AG08396 (cell line): Measurements from ENCODE around the gene CCR5AS.

ENCODE experiments used
- DNase-seq: peaks from one replicate; pipeline ENCODE4 v3.0.0; 2012; ENCODE audit warnings: low spot score, mixed read lengths

CCR5AS gene

DNA sequence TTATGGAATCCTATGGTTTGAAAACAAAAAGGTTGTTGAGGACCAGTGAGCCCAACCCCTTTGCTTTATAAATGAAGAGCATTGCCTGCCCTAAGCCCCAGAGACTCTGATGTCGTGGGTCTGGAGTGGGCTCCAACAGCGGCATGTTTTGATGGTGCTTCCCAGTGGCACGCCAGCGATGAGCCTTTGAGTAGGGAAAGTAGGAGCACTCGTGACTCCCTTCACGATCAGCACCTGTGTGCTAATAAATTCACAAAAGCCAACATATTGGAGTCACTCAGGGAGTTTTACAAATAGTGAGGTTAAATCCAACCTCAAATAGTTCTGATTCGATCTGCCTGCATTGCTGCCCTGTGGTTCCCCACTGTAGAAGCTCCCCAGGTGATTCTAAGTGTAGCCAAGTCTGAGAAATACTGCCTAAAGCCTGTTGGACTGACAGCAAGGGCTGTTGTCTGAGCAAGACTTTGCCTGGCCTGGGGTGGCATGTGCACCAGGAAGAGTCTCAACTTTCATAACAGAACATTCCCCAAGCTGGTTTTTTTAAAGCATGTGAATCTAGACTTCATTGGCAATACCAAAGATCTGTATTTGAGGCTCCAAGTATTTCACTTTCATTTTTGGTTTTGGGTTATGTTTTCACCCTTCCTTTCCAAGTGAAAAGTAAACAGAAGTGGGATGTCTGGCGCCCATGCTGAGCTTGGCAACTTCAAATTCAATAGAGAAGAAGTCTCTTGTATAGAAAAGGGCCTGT lies 26.2 kb downstream of the CCR5AS start:
- no peak for DNase-seq

DNA sequence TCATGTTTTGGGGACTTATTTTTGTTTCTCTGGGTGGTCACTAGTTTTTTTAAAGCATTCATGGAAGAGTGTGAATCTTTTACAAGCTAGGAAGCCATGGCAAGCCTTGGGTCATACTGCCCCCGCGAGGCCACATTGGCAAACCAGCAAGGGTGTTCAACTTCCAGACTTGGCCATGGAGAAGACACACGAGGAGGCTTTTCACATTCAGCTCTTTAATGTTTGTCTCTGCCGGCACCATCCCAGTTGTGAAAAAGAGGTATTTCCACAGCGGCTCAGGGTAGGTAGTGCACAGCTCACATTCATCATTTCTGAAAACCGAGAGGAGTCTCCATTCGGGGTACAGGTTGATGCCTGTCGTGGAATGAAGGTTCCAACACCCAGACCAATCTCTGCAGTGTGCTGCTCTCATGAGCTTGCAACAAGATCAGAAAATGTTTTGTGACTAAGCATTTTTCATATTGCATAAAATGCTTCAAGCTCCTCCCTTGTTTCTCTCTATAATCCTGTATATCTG lies 28.4 kb downstream of the CCR5AS start:
- peak; percentile 69 for DNase-seq

DNA sequence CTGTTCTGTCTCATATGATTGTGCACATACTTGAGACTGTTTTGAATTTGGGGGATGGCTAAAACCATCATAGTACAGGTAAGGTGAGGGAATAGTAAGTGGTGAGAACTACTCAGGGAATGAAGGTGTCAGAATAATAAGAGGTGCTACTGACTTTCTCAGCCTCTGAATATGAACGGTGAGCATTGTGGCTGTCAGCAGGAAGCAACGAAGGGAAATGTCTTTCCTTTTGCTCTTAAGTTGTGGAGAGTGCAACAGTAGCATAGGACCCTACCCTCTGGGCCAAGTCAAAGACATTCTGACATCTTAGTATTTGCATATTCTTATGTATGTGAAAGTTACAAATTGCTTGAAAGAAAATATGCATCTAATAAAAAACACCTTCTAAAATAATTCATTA lies 31.1 kb downstream of the CCR5AS start:
- no peak for DNase-seq

DNA sequence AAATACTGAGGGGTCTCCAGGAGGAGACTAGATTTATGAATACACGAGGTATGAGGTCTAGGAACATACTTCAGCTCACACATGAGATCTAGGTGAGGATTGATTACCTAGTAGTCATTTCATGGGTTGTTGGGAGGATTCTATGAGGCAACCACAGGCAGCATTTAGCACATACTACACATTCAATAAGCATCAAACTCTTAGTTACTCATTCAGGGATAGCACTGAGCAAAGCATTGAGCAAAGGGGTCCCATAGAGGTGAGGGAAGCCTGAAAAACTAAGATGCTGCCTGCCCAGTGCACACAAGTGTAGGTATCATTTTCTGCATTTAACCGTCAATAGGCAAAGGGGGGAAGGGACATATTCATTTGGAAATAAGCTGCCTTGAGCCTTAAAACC lies 31.6 kb downstream of the CCR5AS start:
- no peak for DNase-seq

DNA sequence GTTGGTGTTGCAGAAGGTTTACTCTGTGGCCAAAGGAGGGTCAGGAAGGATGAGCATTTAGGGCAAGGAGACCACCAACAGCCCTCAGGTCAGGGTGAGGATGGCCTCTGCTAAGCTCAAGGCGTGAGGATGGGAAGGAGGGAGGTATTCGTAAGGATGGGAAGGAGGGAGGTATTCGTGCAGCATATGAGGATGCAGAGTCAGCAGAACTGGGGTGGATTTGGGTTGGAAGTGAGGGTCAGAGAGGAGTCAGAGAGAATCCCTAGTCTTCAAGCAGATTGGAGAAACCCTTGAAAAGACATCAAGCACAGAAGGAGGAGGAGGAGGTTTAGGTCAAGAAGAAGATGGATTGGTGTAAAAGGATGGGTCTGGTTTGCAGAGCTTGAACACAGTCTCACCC lies 32.1 kb downstream of the CCR5AS start:
- DNase-seq: no peak

DNA sequence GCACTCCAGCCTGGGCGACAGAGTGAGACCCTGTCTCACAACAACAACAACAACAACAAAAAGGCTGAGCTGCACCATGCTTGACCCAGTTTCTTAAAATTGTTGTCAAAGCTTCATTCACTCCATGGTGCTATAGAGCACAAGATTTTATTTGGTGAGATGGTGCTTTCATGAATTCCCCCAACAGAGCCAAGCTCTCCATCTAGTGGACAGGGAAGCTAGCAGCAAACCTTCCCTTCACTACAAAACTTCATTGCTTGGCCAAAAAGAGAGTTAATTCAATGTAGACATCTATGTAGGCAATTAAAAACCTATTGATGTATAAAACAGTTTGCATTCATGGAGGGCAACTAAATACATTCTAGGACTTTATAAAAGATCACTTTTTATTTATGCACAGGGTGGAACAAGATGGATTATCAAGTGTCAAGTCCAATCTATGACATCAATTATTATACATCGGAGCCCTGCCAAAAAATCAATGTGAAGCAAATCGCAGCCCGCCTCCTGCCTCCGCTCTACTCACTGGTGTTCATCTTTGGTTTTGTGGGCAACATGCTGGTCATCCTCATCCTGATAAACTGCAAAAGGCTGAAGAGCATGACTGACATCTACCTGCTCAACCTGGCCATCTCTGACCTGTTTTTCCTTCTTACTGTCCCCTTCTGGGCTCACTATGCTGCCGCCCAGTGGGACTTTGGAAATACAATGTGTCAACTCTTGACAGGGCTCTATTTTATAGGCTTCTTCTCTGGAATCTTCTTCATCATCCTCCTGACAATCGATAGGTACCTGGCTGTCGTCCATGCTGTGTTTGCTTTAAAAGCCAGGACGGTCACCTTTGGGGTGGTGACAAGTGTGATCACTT lies 34.1 kb downstream of the CCR5AS start:
- peak; percentile 20 for DNase-seq

DNA sequence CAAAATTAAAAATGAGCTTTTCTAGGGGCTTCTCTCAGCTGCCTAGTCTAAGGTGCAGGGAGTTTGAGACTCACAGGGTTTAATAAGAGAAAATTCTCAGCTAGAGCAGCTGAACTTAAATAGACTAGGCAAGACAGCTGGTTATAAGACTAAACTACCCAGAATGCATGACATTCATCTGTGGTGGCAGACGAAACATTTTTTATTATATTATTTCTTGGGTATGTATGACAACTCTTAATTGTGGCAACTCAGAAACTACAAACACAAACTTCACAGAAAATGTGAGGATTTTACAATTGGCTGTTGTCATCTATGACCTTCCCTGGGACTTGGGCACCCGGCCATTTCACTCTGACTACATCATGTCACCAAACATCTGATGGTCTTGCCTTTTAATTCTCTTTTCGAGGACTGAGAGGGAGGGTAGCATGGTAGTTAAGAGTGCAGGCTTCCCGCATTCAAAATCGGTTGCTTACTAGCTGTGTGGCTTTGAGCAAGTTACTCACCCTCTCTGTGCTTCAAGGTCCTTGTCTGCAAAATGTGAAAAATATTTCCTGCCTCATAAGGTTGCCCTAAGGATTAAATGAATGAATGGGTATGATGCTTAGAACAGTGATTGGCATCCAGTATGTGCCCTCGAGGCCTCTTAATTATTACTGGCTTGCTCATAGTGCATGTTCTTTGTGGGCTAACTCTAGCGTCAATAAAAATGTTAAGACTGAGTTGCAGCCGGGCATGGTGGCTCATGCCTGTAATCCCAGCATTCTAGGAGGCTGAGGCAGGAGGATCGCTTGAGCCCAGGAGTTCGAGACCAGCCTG lies 35.1 kb downstream of the CCR5AS start:
- no peak for DNase-seq

DNA sequence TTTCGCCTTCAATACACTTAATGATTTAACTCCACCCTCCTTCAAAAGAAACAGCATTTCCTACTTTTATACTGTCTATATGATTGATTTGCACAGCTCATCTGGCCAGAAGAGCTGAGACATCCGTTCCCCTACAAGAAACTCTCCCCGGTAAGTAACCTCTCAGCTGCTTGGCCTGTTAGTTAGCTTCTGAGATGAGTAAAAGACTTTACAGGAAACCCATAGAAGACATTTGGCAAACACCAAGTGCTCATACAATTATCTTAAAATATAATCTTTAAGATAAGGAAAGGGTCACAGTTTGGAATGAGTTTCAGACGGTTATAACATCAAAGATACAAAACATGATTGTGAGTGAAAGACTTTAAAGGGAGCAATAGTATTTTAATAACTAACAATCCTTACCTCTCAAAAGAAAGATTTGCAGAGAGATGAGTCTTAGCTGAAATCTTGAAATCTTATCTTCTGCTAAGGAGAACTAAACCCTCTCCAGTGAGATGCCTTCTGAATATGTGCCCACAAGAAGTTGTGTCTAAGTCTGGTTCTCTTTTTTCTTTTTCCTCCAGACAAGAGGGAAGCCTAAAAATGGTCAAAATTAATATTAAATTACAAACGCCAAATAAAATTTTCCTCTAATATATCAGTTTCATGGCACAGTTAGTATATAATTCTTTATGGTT lies 35.9 kb downstream of the CCR5AS start, which contains the start of gene CCR5:
TSS of gene CCR5 (plus strand) at position 108 of the 680 bp plus-strand sequence. CDS start 1,957 bp downstream, outside the sequence.
- no peak for DNase-seq

DNA sequence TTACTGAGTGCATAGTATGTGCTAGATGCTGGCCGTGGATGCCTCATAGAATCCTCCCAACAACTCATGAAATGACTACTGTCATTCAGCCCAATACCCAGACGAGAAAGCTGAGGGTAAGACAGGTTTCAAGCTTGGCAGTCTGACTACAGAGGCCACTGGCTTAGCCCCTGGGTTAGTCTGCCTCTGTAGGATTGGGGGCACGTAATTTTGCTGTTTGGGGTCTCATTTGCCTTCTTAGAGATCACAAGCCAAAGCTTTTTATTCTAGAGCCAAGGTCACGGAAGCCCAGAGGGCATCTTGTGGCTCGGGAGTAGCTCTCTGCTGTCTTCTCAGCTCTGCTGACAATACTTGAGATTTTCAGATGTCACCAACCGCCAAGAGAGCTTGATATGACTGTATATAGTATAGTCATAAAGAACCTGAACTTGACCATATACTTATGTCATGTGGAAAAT lies 37.2 kb downstream of the CCR5AS start:
- DNase-seq: no peak

DNA sequence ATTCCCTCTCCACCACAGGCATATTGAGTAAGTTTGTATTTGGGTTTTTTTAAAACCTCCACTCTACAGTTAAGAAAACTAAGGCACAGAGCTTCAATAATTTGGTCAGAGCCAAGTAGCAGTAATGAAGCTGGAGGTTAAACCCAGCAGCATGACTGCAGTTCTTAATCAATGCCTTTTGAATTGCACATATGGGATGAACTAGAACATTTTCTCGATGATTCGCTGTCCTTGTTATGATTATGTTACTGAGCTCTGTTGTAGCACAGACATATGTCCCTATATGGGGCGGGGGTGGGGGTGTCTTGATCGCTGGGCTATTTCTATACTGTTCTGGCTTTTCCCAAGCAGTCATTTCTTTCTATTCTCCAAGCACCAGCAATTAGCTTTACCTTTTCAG lies 37.7 kb downstream of the CCR5AS start:
- no peak for DNase-seq

DNA sequence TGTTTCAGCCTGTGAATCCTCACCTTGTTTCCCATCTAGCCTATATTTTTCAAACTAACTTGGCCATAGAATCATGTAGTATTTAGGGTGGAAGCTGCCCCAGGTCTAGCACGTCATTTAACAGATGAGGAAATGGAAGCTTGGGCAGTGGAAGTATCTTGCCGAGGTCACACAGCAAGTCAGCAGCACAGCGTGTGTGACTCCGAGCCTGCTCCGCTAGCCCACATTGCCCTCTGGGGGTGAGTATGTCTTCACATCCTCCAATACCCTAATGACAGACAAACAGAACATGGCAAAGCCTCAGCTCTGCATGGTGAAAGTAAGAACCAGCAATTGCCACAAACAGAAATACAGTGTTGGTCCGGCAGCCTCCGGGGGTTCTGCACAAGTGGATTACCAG lies 38.3 kb downstream of the CCR5AS start:
- no peak for DNase-seq

DNA sequence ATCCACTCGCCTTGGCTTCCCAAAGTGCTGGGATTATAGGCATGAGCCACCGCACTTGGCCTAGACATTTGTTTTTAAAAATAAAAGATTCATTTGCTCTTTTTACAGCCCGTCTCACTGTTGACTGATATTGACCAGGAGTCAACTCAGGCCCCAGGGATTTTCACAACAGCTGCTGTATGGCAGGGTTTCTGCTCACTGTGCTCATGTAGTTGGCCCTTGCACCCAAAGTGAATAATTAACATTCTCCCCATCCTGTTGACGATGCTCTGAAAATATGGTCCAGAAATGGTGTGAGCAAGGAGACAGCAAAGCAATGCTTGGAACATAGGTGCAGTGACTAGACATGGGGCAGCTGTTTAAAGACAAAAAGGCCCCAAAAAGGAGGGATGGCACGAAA lies 39.1 kb downstream of the CCR5AS start:
- DNase-seq: no peak

DNA sequence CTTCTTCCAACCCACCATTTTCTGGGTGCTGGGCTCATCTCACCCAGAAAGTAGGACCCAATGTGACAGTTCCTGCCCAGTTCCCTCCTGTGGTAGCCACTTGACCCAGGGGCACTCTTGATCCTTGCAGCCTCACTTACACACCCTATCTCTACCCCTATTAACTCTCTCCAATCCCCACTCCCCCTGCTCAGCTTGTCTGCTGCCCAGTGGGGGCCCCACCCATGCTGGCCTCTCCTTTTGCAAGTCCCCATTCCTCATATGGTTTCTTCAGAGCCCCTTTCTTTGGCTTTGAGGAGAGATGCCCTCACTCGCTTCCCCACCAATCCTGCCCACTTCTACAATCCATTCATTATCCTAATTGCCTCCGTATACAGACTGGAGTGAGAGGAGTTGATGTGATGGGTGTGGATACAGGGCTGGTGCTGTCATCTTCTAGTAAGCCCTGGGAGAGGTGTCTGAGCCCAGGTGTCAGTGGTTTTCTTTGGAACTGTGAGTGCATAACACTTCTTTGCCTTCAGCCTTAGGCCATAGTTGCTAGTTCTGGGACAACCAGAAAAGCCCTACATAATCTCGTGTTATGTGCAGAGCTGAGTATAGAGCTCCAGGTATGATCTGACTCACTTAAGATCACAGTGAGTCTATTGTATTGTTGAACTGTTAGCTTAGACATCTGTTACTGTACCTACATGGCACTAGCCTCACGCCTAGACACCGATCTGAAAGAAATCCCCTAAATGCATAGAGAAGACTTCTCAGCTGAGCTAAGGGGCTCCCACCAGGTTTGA lies 40.9 kb downstream of the CCR5AS start:
- DNase-seq: no peak

DNA sequence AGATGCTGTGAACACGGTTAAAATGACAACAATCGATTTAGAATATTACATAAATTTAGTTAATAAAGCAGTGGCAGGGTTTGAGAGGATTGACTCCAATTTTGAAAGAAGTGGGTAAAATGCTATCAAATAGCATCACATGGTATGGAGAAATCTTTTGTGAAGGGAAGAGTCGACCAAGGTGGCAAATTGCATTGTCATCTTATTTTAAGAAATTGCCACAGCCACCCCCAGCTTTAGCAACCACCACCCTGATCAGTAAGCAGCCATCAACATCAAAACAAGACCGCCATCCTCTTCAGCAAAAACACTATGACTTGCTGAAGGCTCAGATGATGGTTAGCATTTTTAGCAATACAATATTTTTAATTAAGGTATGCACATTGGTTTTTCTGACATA lies 41.8 kb downstream of the CCR5AS start:
- no peak for DNase-seq

DNA sequence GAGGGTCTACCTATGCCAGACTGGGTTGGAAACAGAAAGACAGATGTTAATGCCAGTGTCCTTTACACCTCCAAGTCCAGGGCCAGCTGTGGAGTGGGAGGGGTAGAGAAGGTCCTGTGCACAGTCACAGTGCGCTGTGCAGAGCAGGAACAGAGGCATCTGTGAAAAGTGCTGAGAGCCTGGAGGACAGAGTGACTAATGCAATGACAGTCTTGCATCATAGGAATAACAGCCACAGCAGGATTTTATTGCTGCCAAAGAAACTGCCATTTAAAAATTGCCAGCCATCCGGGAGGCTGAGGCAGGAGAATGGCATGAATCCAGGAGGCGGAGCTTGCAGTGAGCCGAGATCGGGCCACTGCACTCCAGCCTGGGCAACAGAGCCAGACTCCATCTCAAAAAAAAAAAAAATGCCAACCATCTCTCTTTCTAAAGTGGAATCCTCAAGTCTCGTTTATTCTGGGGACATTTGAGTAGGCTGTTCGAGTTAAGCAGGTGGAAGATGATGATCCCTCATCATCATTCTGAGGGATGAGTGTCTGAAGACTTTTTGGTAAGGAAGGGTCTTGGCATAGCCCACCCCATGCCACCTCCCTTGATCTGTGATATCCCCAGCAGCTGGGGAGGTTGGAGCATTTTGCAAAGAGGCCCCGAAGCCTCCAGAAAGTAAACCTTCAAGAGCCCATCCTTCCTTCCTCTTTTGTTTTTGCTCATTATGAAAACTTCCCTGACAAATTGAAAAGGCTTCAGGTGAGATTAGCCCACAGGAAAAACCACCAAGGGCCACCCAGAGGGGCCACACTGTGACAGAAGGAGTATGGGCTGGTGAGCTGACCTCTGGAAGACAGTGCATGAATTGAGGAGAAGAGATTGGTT lies 45.2 kb downstream of the CCR5AS start:
- no peak for DNase-seq

DNA sequence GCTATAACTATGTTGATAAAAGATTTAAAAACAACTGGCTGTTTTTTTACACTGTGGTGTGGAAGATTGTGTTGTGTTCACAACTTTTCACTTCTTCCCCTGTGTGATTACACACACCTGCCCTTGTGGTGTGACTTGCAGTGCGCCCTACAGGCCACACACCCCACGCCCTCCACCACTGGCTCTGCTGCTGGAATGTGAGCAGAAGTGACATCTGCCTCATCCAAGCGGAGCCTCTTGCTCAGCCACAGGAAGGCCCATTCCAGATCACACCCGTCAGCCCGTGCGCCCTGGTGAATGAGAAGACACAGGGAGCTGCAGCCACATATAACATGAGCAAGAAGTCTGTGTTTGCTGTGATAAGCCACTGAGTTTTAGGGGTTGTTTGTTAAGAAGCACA lies 46.0 kb downstream of the CCR5AS start:
- DNase-seq: no peak

DNA sequence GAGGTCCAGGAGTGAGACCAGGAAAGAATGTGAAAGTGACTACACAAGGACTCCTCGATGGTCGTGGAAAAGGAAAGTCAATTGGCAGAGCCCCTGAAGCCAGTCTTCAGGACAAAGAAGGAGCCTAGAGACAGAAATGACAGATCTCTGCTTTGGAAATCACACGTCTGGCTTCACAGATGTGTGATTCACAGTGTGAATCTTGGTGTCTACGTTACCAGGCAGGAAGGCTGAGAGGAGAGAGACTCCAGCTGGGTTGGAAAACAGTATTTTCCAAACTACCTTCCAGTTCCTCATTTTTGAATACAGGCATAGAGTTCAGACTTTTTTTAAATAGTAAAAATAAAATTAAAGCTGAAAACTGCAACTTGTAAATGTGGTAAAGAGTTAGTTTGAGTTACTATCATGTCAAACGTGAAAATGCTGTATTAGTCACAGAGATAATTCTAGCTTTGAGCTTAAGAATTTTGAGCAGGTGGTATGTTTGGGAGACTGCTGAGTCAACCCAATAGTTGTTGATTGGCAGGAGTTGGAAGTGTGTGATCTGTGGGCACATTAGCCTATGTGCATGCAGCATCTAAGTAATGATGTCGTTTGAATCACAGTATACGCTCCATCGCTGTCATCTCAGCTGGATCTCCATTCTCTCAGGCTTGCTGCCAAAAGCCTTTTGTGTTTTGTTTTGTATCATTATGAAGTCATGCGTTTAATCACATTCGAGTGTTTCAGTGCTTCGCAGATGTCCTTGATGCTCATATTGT lies 47.0 kb downstream of the CCR5AS start:
- DNase-seq: no peak

DNA sequence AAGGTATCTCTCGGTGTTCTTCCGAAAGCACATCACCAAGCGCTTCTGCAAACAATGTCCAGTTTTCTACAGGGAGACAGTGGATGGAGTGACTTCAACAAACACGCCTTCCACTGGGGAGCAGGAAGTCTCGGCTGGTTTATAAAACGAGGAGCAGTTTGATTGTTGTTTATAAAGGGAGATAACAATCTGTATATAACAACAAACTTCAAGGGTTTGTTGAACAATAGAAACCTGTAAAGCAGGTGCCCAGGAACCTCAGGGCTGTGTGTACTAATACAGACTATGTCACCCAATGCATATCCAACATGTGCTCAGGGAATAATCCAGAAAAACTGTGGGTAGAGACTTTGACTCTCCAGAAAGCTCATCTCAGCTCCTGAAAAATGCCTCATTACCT lies 48.4 kb downstream of the CCR5AS start:
- DNase-seq: no peak

DNA sequence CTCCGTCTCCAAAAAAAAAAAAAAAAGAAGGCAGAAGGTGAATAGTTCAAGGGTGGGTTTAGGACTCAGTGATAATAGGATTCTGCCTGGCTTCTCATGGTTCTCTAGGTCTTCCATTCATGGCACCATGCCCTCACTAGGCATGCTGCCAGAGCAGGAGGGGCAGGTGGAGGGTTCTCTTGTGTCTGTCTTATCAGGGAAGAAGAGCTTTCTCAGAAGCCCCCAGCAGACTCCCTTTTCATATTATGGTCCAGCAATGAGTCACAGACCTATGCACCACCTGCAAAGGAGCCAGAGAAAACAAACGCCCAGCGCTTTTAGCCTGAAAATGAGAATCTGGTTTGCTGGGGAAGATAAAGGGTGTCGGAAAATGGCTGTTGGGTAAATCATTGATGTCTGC lies 50.0 kb downstream of the CCR5AS start:
- no peak for DNase-seq
